ENCODE data around the gene C10orf62. TPM values are rescaled to one million over a fixed set of nuclear protein-coding genes. Genes with fewer than 3 reads are reported as not detected.

The C10orf62 gene
- total RNA-seq, 1 donor = not detected

DNA sequence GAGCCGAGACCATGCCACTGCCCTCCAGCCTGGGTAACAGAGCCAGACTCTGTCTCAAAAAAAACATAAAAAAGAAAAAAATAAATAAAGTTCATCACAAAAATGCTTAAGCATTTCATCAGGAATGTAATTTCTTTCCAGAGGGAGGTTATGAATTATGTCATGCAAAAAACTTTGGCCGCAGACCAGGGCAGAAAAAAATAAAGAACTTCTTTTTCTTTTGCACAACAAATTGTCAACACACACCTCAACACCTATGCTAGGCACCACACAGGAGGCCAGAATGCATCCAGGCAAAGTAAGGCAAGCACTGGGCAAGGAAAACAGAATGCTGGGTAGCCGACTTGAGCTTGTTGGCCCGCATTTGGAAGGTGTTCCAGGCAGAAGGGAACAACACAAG lies 3.9 kb downstream of the C10orf62 start:
- TF ChIP-seq, protein P1, sequence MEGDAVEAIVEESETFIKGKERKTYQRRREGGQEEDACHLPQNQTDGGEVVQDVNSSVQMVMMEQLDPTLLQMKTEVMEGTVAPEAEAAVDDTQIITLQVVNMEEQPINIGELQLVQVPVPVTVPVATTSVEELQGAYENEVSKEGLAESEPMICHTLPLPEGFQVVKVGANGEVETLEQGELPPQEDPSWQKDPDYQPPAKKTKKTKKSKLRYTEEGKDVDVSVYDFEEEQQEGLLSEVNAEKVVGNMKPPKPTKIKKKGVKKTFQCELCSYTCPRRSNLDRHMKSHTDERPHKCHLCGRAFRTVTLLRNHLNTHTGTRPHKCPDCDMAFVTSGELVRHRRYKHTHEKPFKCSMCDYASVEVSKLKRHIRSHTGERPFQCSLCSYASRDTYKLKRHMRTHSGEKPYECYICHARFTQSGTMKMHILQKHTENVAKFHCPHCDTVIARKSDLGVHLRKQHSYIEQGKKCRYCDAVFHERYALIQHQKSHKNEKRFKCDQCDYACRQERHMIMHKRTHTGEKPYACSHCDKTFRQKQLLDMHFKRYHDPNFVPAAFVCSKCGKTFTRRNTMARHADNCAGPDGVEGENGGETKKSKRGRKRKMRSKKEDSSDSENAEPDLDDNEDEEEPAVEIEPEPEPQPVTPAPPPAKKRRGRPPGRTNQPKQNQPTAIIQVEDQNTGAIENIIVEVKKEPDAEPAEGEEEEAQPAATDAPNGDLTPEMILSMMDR (IDR thresholded peaks at IDR 0.05; ENCODE audit: insufficient read depth, low read length) = no peak
- no peak overlapping the region for H3K4me3 ChIP-seq (ENCODE audit: low read depth, low read length)
- peak; percentile 65 for DNase-seq (ENCODE audit: low read depth)

GRCh38 chr10:97596101-97597082 lies 6.9 kb downstream of the C10orf62 start:
- TF ChIP-seq, protein P1 (IDR thresholded peaks at IDR 0.05; ENCODE audit: insufficient read depth, low read length) = no peak
- DNase-seq (ENCODE audit: low read depth) = peak; percentile 95
- H3K4me3 ChIP-seq (ENCODE audit: low read depth, low read length) = no peak overlapping the region

DNA sequence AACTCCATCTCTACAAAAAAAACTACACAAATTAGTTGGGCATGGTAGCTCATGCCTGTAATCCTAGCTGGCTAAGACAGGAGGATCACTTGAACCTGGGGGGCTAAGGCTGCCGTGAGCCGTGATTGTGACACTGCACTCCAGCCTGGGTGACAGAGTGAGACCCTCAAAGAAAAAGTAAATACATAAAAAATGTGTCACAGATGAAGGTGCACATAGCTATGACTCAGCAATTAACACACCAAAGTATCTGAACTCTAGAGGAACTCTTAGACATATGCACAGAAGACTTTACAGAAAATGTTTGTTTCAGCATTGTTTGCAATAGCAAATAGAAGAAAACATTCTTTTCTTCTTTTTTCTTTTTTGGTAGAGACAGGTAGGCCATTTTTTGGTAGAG lies 8.3 kb downstream of the C10orf62 start:
- TF ChIP-seq, protein P1 (IDR thresholded peaks at IDR 0.05; ENCODE audit: insufficient read depth, low read length) = no peak
- no peak overlapping the region for H3K4me3 ChIP-seq (ENCODE audit: low read depth, low read length)
- DNase-seq (ENCODE audit: low read depth) = no peak

DNA sequence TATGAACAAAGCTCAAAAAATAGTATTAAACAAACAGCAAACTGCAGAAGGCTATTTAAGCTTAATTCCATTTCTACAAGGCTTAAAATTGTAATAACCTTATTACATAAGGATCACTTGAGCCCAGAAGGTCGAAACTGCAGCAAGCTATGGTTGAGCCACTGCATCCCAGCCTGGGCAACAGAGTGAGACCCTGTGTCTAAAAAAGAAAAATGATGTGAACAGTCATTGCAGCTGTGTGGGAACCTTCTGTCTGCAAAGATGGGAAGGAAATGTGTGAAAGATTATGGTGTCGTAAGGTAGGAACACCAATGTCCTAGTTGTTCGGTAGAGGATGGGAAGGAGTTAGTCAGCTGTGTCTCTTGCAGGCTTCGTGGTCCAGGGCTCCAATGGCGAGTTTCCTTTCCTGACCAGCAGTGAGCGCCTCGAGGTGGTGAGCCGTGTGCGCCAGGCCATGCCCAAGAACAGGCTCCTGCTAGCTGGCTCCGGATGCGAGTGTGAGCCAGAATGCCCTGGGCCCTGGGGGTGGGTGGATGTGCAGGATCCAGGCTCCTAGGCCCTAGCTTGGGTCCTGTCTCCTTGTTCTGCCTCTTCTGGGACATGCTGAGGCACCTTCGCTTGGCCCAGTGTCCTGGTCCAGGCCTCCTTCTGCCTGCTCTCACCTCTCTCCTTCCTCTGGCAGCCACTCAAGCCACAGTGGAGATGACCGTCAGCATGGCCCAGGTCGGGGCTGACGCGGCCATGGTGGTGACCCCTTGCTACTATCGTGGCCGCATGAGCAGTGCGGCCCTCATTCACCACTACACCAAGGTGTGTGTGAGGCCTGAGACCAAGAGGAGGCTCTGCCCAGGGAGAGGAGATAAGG lies 9.1 kb downstream of the C10orf62 start:
- TF ChIP-seq, protein P1 (IDR thresholded peaks at IDR 0.05; ENCODE audit: insufficient read depth, low read length) = no peak
- no peak for DNase-seq (ENCODE audit: low read depth)
- H3K4me3 ChIP-seq (ENCODE audit: low read depth, low read length) = no peak overlapping the region

- no peak overlapping the region for H3K4me3 ChIP-seq (ENCODE audit: low read depth, low read length)
- no peak for DNase-seq (ENCODE audit: low read depth)
- TF ChIP-seq, protein P1 (IDR thresholded peaks at IDR 0.05; ENCODE audit: insufficient read depth, low read length) = no peak
Observed at GRCh38 chr10:97599272-97599619, 9.7 kb downstream of the C10orf62 start.

DNA sequence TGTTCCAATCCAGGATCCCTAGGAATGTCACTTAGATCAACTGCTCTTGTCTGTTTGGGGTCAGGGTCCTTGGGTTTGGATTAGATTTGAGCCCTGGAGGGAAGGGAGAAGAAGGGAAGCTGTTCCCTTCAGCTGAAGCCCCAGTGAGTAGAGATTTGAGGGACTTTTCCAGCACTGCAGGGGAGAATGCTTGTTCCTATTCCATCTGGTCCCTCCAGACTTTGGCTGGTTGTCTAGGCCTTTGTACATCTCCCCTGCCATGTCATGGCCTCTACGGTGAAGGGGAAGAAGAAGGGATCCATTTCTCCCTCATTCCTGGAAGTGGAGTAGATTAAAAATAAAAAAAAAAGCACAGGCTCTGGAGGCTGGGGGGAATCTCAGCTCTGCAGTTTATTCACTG lies 11.1 kb downstream of the C10orf62 start:
- TF ChIP-seq, protein P1 (IDR thresholded peaks at IDR 0.05; ENCODE audit: insufficient read depth, low read length) = no peak
- no peak overlapping the region for H3K4me3 ChIP-seq (ENCODE audit: low read depth, low read length)
- no peak for DNase-seq (ENCODE audit: low read depth)

All from fibroblast of the aortic adventitia (primary cell).